ENCODE data around the gene DGKD.

DGKD gene

DNA sequence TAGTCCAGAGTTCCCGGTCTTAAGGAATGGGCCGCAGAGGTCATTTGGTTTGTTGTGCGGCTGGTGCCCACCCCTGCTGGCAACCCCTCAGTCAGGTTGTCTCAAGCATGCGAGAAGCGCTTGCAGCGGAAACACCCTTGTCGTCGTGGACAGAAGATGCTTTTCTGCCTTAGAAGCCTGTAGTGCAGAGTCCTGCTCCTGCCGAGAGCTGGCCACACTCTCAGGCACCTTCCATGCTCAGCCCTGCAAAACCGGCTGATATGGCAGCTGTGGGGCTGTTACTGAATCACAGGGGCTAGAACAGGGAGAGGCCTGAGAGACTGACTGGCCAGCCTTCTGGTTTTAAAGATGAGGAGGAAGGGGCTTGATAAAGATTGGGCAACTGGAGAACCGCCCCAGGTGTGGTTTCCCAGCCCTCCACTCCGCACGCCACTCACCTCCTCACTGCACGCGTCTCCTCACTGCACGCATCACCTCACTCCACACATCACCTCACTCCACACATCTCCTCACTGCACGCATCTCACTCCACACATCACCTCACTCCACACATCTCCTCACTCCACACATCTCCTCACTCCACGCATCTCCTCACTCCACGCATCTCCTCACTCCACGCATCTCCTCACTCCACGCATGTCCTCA lies 108.7 kb downstream of the DGKD start:
- DNase-seq (ENCODE audit: low read depth): no peak
- TF ChIP-seq, protein P1, sequence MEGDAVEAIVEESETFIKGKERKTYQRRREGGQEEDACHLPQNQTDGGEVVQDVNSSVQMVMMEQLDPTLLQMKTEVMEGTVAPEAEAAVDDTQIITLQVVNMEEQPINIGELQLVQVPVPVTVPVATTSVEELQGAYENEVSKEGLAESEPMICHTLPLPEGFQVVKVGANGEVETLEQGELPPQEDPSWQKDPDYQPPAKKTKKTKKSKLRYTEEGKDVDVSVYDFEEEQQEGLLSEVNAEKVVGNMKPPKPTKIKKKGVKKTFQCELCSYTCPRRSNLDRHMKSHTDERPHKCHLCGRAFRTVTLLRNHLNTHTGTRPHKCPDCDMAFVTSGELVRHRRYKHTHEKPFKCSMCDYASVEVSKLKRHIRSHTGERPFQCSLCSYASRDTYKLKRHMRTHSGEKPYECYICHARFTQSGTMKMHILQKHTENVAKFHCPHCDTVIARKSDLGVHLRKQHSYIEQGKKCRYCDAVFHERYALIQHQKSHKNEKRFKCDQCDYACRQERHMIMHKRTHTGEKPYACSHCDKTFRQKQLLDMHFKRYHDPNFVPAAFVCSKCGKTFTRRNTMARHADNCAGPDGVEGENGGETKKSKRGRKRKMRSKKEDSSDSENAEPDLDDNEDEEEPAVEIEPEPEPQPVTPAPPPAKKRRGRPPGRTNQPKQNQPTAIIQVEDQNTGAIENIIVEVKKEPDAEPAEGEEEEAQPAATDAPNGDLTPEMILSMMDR (conservative IDR thresholded peaks at IDR 0.05; ENCODE audit: low read depth, low read length): no peak
- H3K4me3 ChIP-seq (ENCODE audit: low read length): no peak overlapping the region

DNA sequence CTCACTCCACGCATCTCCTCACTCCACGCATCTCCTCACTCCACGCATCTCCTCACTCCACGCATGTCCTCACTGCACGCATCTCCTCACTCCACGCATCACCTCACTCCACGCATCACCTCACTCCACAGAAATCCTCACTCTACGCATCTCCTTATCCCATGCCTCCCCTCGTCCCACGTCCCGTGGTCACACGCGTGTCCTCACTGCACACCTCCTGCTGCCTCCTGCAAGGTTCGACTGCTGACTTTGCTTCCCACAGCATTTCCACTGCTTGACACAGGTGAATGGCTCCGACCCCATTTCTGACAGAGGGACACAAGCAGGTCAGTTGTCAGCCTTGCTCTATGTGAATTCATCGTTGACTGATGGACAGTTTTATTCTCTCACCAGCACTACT lies 109.3 kb downstream of the DGKD start:
- TF ChIP-seq, protein P1 (conservative IDR thresholded peaks at IDR 0.05; ENCODE audit: low read depth, low read length): no peak
- DNase-seq (ENCODE audit: low read depth): no peak
- H3K4me3 ChIP-seq (ENCODE audit: low read length): no peak overlapping the region

DNA sequence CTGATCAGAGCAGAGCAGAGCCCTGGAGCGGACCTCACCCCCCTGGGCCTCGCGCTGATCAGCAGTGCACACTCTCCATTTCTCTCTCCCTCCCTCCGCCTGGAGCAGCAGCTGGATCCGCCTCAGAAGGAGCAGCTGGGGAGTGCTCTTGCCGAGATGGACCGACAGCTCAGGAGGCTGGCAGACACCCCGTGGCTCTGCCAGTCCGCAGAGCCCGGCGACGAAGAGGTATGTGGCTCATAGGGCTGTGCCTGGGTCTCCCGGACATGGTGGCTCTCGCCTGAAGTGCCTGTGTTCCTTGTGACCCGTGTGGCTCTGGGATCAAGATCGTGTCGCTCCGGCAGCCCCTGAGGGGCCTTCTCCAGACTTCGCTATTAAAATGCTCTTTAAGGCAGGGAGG lies 109.8 kb downstream of the DGKD start:
- TF ChIP-seq, protein P1 (conservative IDR thresholded peaks at IDR 0.05; ENCODE audit: low read depth, low read length): no peak
- DNase-seq (ENCODE audit: low read depth): no peak
- no peak overlapping the region for H3K4me3 ChIP-seq (ENCODE audit: low read length)

DNA sequence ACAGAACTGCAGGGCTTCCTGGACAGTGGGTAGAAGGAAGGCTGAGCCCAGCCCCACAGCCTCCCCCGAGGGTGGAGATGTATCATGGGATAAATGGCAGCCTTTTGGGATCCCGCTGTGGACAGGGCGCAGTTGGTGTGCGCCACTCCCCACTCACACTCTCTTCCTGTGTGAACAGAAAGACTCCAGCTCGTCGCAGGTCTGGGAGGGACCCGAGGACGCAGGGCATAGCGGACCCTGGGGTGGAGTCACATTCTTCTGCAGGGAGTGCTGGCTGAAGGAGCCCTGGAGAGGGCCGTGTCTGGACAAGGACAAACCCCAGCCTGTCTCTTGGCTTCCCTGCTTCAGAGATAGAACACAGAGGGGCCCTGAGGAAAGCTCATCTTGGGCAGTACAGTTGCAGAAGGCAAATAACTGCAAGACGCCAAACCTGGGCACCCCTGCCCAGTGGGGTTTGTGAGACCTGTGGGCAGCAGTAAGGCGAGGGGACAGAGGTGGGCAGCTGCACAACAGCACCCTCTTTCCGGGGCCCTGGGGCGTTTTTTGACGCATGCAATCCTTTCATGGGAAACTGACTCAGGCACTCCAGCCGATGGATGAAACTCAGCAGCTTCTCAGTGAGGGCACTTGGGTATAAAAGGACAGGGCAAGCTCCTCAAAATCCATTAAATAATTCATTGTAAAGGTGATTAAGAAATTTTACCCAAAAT lies 110.4 kb downstream of the DGKD start:
- TF ChIP-seq, protein P1 (conservative IDR thresholded peaks at IDR 0.05; ENCODE audit: low read depth, low read length): no peak
- DNase-seq (ENCODE audit: low read depth): no peak
- H3K4me3 ChIP-seq (ENCODE audit: low read length): no peak overlapping the region

DNA sequence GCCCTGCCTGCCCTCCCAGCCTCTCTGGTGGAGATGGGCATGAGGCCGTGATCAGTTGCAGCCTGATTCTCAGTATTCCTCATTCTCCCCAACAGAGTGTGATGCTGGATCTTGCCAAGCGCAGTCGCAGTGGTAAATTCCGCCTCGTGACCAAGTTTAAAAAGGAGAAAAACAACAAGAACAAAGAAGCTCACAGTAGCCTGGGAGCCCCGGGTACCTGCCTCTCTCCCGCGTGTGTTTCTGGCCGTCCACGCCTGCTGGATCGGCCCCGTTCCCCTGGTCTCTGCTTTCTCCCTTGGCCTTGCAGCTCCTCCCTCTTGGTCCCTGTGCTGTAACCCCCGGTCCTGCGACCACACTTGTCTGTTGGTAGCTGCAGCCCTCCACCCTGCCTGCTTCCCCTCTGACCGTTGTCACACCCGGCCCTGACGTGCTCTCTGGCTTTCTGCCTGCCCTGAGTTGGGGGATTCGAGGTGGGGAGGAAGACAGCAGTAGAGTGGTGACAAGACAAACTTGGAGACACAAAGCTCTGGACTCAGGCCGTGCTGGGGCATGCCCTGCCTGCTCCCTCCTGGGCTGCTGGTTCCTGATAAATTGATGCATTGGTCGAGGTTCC lies 112.8 kb downstream of the DGKD start:
- TF ChIP-seq, protein P1 (conservative IDR thresholded peaks at IDR 0.05; ENCODE audit: low read depth, low read length): no peak

DNA sequence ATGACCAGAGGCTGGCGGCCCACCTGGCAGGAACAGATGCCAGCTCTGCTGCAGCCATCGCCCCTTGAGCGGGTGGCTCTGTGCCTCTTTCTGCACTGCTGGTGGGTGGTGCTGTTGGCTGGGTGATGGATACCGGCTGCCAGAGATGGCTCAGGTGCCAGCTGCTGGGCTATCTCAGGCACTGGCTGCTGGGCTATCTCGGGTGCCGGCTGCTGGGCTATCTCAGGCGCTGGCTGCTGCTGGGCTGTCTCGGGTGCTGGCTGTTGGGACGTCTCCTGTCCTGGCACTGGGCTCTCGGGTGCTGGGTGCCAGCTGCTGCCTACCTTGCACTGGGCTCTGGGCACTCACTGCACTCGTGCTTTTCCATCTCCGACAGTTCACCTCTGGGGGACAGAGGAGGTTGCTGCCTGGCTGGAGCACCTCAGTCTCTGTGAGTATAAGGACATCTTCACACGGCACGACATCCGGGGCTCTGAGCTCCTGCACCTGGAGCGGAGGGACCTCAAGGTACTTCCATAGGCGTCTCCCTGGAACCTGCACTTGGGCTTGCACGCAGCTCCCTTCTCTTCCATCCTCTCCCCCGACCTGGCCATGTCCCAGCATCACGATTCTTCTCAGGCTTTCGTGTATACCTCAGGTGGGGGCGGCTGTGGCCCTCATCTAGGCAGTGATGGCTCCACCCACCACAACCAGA lies 113.9 kb downstream of the DGKD start:
- H3K4me3 ChIP-seq (ENCODE audit: low read length): no peak overlapping the region
- no peak for DNase-seq (ENCODE audit: low read depth)
- TF ChIP-seq, protein P1 (conservative IDR thresholded peaks at IDR 0.05; ENCODE audit: low read depth, low read length): no peak

More for the DNA sequence above, 112.8 kb downstream of the DGKD start:
- no peak overlapping the region for H3K4me3 ChIP-seq (ENCODE audit: low read length)
- no peak for DNase-seq (ENCODE audit: low read depth)
